Thoracic aorta (tissue), 2 donors: ENCODE measurements around the gene OR2T1. TPM values are rescaled to one million over a fixed set of nuclear protein-coding genes. Genes with fewer than 3 reads are reported as not detected.

ENCODE experiments used
- ATAC-seq: fragments of 150-250 bp; one replicate; pipeline ENCODE4 v1.8.0; 2017; ENCODE audit warnings: low read depth; ENCODE audit not compliant: insufficient number of reproducible peaks, low FRiP score
- DNase-seq: peaks from one replicate; pipeline ENCODE4 v3.0.0-alpha.2; 2020; ENCODE audit warnings: low spot score
- H3K27ac ChIP-seq, 2 donors: fragments of 200-600 bp; sonication (generic); 1 replicate in 1 of 2; 2 replicates in 1 of 2; pipeline ENCODE4 v1.5.1; 2016; ENCODE audit warnings: mild to moderate bottlenecking in 2 of 2, moderate library complexity in 2 of 2
- H3K27me3 ChIP-seq: fragments of 200-600 bp; sonication (generic); replicated peaks from 2 replicates; pipeline ENCODE4 v1.6.0; 2016; ENCODE audit warnings: mild to moderate bottlenecking; ENCODE audit not compliant: insufficient read depth
- H3K36me3 ChIP-seq: fragments of 200-600 bp; sonication (generic); one replicate; pipeline ENCODE4 v1.5.1; 2016
- H3K4me1 ChIP-seq, 2 donors: fragments of 200-600 bp; sonication (generic); 1 replicate in 1 of 2; 2 replicates in 1 of 2; pipeline versions ENCODE4 v1.5.1 to v1.6.0; 2016; ENCODE audit warnings: low read depth in 2 of 2, mild to moderate bottlenecking in 1 of 2; ENCODE audit not compliant: control insufficient read depth in 1 of 2
- H3K4me3 ChIP-seq: fragments of 200-600 bp; sonication (generic); 2 replicates; pipeline ENCODE4 v1.5.1; 2016; ENCODE audit warnings: mild to moderate bottlenecking
- H3K9me3 ChIP-seq: fragments of 200-600 bp; sonication (generic); 2 replicates; pipeline ENCODE4 v1.5.1; 2016
- CTCF ChIP-seq: fragments of 200-600 bp; sonication (generic); IDR thresholded peaks from one replicate; pipeline ENCODE4 v1.5.1; 2019; ENCODE audit warnings: antibody characterized with exemption
- total RNA-seq, 2 donors: library from RNA; depleted of rRNA; stranded (reverse); fragments of >200 nt; gene quantifications; one replicate each; pipeline versions ENCODE4 v1.1.0 to v1.2.3, GENCODE V29; 2016

OR2T1 gene
- total RNA-seq, 2 donors from 2014 or later = not detected

DNA sequence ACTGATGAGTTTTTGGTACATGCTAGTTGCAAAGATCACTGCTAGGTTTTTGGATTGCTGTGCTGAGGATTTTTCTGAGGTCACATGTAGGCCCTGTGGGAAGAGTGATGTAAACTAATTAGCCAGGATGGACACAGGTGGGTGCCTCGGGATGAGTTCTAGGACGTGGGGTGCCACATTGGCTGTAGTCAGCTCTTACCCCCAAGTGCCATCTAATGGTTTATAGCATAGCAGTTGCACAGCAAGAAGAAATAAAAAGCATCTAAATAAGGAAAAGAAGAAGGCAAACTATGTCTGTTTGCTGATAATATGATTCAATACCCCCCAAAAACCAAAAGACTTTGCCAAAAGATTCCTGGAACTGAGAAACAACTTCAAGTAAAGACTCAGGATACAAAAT, 9.8 kb upstream of the OR2T1 start:
- no peak overlapping the region for H3K27ac ChIP-seq
- DNase-seq = no peak
- no peaks in the 10 kb centered on the region for H3K4me1 ChIP-seq
- ATAC-seq = no peak
- no peak overlapping the region for H3K4me3 ChIP-seq
- no peaks in the 10 kb centered on the region for H3K36me3 ChIP-seq
- H3K27me3 ChIP-seq = no peaks in the 10 kb centered on the region
- no peak for TF ChIP-seq CTCF
- H3K9me3 ChIP-seq = no peaks in the 10 kb centered on the region

- no peak for DNase-seq
- ATAC-seq = no peak
- TF ChIP-seq CTCF = no peak
- no peak overlapping the region for H3K27ac ChIP-seq
- H3K4me1 ChIP-seq = no peaks in the 10 kb centered on the region
- no peak overlapping the region for H3K4me3 ChIP-seq
- no peaks in the 10 kb centered on the region for H3K27me3 ChIP-seq
- no peaks in the 10 kb centered on the region for H3K9me3 ChIP-seq
- H3K36me3 ChIP-seq = no peaks in the 10 kb centered on the region
These were observed 1.2 kb downstream of the OR2T1 start for GRCh38 chr1:248404024-248404423.

- DNase-seq (no peak), ATAC-seq (no peak)
- Histone ChIP-seq H3K27ac (no peak overlapping the region), H3K36me3 (no peaks in the 10 kb centered on the region), H3K4me3 (no peak overlapping the region), H3K4me1 (no peaks in the 10 kb centered on the region), H3K9me3 (no peaks in the 10 kb centered on the region), H3K27me3 (no peaks in the 10 kb centered on the region)
- no peak for TF ChIP-seq CTCF
These were observed 4.2 kb downstream of the OR2T1 start for GRCh38 chr1:248406721-248407692.

GRCh38 chr1:248416226-248416625, 13.4 kb downstream of the OR2T1 start:
- Histone ChIP-seq H3K4me1 (no peaks in the 10 kb centered on the region), H3K27me3 (no peaks in the 10 kb centered on the region), H3K4me3 (no peak overlapping the region), H3K27ac (no peak overlapping the region), H3K36me3 (no peaks in the 10 kb centered on the region), H3K9me3 (no peaks in the 10 kb centered on the region)
- no peak for TF ChIP-seq CTCF
- no peak for DNase-seq
- no peak for ATAC-seq

- Histone ChIP-seq H3K9me3 (no peaks in the 10 kb centered on the region), H3K27me3 (no peaks in the 10 kb centered on the region), H3K36me3 (no peaks in the 10 kb centered on the region), H3K27ac (no peak overlapping the region), H3K4me1 (no peaks in the 10 kb centered on the region), H3K4me3 (no peak overlapping the region)
- DNase-seq = no peak
- TF ChIP-seq CTCF = no peak
- no peak for ATAC-seq
These were observed 15.0 kb downstream of the OR2T1 start for GRCh38 chr1:248417854-248418253.
